ENCODE data around the gene MXRA7. TPM values are rescaled to one million over a fixed set of nuclear protein-coding genes. Genes with fewer than 3 reads are reported as not detected.

MXRA7 gene
- total and polyA plus RNA-seq, 2 experiments from 2014 or later, result 48.0 to 625 TPM

GRCh38 chr17:76697702-76698465, 12.9 kb downstream of the MXRA7 start:
- peak overlapping the region; percentile 59 for H3K9ac ChIP-seq

GRCh38 chr17:76696763-76697701, 13.7 kb downstream of the MXRA7 start:
- in situ Hi-C loops (cut with MboI), result no loop called here
- TF ChIP-seq EZH2 (IDR thresholded peaks at IDR 0.05; ENCODE audit: insufficient read depth, poor library complexity, severe bottlenecking) (no peak), EZH2phosphoT487 (IDR thresholded peaks at IDR 0.05; ENCODE audit: insufficient read depth, low read depth) (no peak)
- peak; percentile 84 for DNase-seq
- Histone ChIP-seq H3K36me3 (ENCODE audit: low read depth) (no peaks in the 10 kb centered on the region), H3K9me2 (ENCODE audit: insufficient read depth) (no peaks in the 10 kb centered on the region), H3F3A (ENCODE audit: insufficient read depth) (peaks cover 63% of the 10 kb centered on the region), H3K9me3 (ENCODE audit: low read depth) (no peaks in the 10 kb centered on the region), H4K20me1 (ENCODE audit: insufficient read depth) (no peaks in the 10 kb centered on the region), H3K27me3 (replicated peaks; ENCODE audit: insufficient read depth) (no peaks in the 10 kb centered on the region), H3K79me2 (ENCODE audit: insufficient read depth) (peaks cover 99% of the 10 kb centered on the region), H2AFZ (no peak overlapping the region), H3K4me1 (ENCODE audit: insufficient read depth) (peaks cover 92% of the 10 kb centered on the region), H3K27ac (peak overlapping the region; percentile 98), H3K9ac (peak overlapping the region; percentile 59), H3K4me3 (no peak overlapping the region), H3K4me2 (ENCODE audit: unreplicated experiment) (peak overlapping the region; percentile 25)
- whole genome bisulfite sequencing, 2 experiments (ENCODE audit: low coverage in 1 of 2, low lambda C conversion rate in 2 of 2, missing lambda C conversion rate in 2 of 2), result 42 to 48% methylated on average over 25 of the region's 25 CpGs

More at GRCh38 chr17:76697702-76698465, 12.9 kb downstream of the MXRA7 start:
- Histone ChIP-seq H3K4me1 (ENCODE audit: insufficient read depth) (peaks cover 90% of the 10 kb centered on the region), H3K9me2 (ENCODE audit: insufficient read depth) (no peaks in the 10 kb centered on the region), H3K4me2 (ENCODE audit: unreplicated experiment) (peak overlapping the region; percentile 21), H3K79me2 (ENCODE audit: insufficient read depth) (peaks cover 99% of the 10 kb centered on the region), H3K27ac (peak overlapping the region; percentile 98), H4K20me1 (ENCODE audit: insufficient read depth) (no peaks in the 10 kb centered on the region; the same call in 1 of the 2 replicates), H3K27me3 (replicated peaks; ENCODE audit: insufficient read depth) (no peaks in the 10 kb centered on the region), H2AFZ (no peak overlapping the region), H3K36me3 (ENCODE audit: low read depth) (no peaks in the 10 kb centered on the region), H3F3A (ENCODE audit: insufficient read depth) (peaks cover 59% of the 10 kb centered on the region), H3K9me3 (ENCODE audit: low read depth) (no peaks in the 10 kb centered on the region), H3K4me3 (no peak overlapping the region)
- in situ Hi-C loops (cut with MboI), result no loop called here
- TF ChIP-seq EZH2phosphoT487 (IDR thresholded peaks at IDR 0.05; ENCODE audit: insufficient read depth, low read depth) (no peak), EZH2 (IDR thresholded peaks at IDR 0.05; ENCODE audit: insufficient read depth, poor library complexity, severe bottlenecking) (no peak)
- DNase-seq, result peak; percentile 63
- WGBS, 2 experiments (ENCODE audit: low coverage in 1 of 2, low lambda C conversion rate in 2 of 2, missing lambda C conversion rate in 2 of 2), result 37 to 40% methylated on average over 14 to 16 of the region's 17 CpGs

GRCh38 chr17:76695059-76695831, 15.5 kb downstream of the MXRA7 start:
- Histone ChIP-seq H2AFZ (no peak overlapping the region), H3K4me2 (ENCODE audit: unreplicated experiment) (peak overlapping the region; percentile 22), H3K4me1 (ENCODE audit: insufficient read depth) (peaks cover 75% of the 10 kb centered on the region), H3K4me3 (peak overlapping the region; percentile 10; the same call in 1 of the 2 replicates), H4K20me1 (ENCODE audit: insufficient read depth) (no peaks in the 10 kb centered on the region), H3K9me3 (ENCODE audit: low read depth) (no peaks in the 10 kb centered on the region), H3K27ac (peak overlapping the region; percentile 98; the same call in 1 of the 2 replicates), H3K36me3 (ENCODE audit: low read depth) (no peaks in the 10 kb centered on the region), H3K27me3 (replicated peaks; ENCODE audit: insufficient read depth) (no peaks in the 10 kb centered on the region), H3K79me2 (ENCODE audit: insufficient read depth) (peaks cover 99% of the 10 kb centered on the region), H3F3A (ENCODE audit: insufficient read depth) (peaks cover 60% of the 10 kb centered on the region), H3K9ac (peak overlapping the region; percentile 8; the same call in 1 of the 2 replicates), H3K9me2 (ENCODE audit: insufficient read depth) (no peaks in the 10 kb centered on the region)
- 64 to 66% methylated on average over 16 of the region's 16 CpGs for WGBS, 2 experiments (ENCODE audit: low coverage in 1 of 2, low lambda C conversion rate in 2 of 2, missing lambda C conversion rate in 2 of 2)
- TF ChIP-seq EZH2 (IDR thresholded peaks at IDR 0.05; ENCODE audit: insufficient read depth, poor library complexity, severe bottlenecking) (no peak), EZH2phosphoT487 (IDR thresholded peaks at IDR 0.05; ENCODE audit: insufficient read depth, low read depth) (no peak)
- DNase-seq, result peak; percentile 57
- in situ Hi-C loops (cut with MboI), result no loop called here
